ENCODE data around the gene SPATS2. TPM values are rescaled to one million over a fixed set of nuclear protein-coding genes. Genes with fewer than 3 reads are reported as not detected.

The SPATS2 gene
- total and polyA plus RNA-seq, 11 donors, result 3.0 to 9.1 (median 5.7) TPM

GRCh38 chr12:49478949-49479664, 111.8 kb downstream of the SPATS2 start:
- DNase-seq (peak in 2 of 5 donors; percentile 7 to 25), ATAC-seq (peak in 3 of 4 donors; percentile 47 to 54 (median 50))
- peaks cover 0 to 15% (median 0%) of the 10 kb centered on the region in 12 donors for H3K4me1 ChIP-seq
- H3K27me3 ChIP-seq, result no peaks in the 10 kb centered on the region
- no peak for TF ChIP-seq CTCF (IDR thresholded peaks at IDR 0.05)
- TF ChIP-seq POLR2A (IDR thresholded peaks at IDR 0.05), result no peak
- H3K27ac ChIP-seq, result no peak overlapping the region
- intact Hi-C loops (cut with DNase I), result no loop called here
- H3K36me3 ChIP-seq, result no peaks in the 10 kb centered on the region
- no peak overlapping the region for H3K4me3 ChIP-seq
- 66 to 76% (median 73%) methylated on average over 6 to 10 of the region's 10 CpGs for WGBS, 4 donors
- H3K9me3 ChIP-seq, result no peaks in the 10 kb centered on the region

GRCh38 chr12:49482095-49483051, 115.1 kb downstream of the SPATS2 start:
- intact Hi-C loops (cut with DNase I), result no loop called here

GRCh38 chr12:49483619-49484018, 116.4 kb downstream of the SPATS2 start:
- ATAC-seq, result no peak
- WGBS, 4 donors, result 77 to 92% (median 81%) methylated on average over 1 of the region's 1 CpG

More at GRCh38 chr12:49482095-49483051, 115.1 kb downstream of the SPATS2 start:
- Histone ChIP-seq H3K27ac (no peak overlapping the region), H3K4me3 (no peak overlapping the region), H3K27me3 (no peaks in the 10 kb centered on the region), H3K36me3 (peaks cover 0 to 26% (median 14%) of the 10 kb centered on the region in 9 donors), H3K4me1 (peaks cover 0 to 15% (median 0%) of the 10 kb centered on the region in 12 donors), H3K9me3 (no peaks in the 10 kb centered on the region)
- WGBS, 4 donors, result 79 to 91% (median 85%) methylated on average over 6 of the region's 6 CpGs
- TF ChIP-seq POLR2A (IDR thresholded peaks at IDR 0.05), result no peak
- TF ChIP-seq CTCF (IDR thresholded peaks at IDR 0.05), result no peak
- DNase-seq (no peak), ATAC-seq (no peak)

More at GRCh38 chr12:49483619-49484018, 116.4 kb downstream of the SPATS2 start:
- no peaks in the 10 kb centered on the region for H3K9me3 ChIP-seq
- H3K27ac ChIP-seq, result no peak overlapping the region
- H3K27me3 ChIP-seq, result no peaks in the 10 kb centered on the region
- intact Hi-C loops (cut with DNase I), result no loop called here
- H3K4me1 ChIP-seq, result peaks cover 0 to 15% (median 0%) of the 10 kb centered on the region in 12 donors
- no peak overlapping the region for H3K4me3 ChIP-seq
- TF ChIP-seq POLR2A (IDR thresholded peaks at IDR 0.05) (no peak), CTCF (IDR thresholded peaks at IDR 0.05) (no peak)
- DNase-seq, result no peak
- H3K36me3 ChIP-seq, result peaks cover 0 to 27% (median 14%) of the 10 kb centered on the region in 9 donors

All from heart left ventricle (tissue), 16 donors.